HepG2 (cell line): ENCODE data around the gene HERC6. TPM values are rescaled to one million over a fixed set of nuclear protein-coding genes. Genes with fewer than 3 reads are reported as not detected.
"Not testable (repeated sequence)": the region's sequence is repeated elsewhere in the genome, so short reads cannot be mapped to it uniquely, and the experiment has no call there.

Experiments used
- ATAC-seq: fragments of 200-7000 bp; cut with Tn5 transposase; 3 replicates; pipeline ENCODE4 v1.9.1; 2020; ENCODE audit warnings: mild to moderate bottlenecking, moderate library complexity
- BruUV-seq: library from RNA; stranded (reverse); fragments of 400-500 nt; replicated peaks from 2 replicates; lab custom pipeline; 2021; lab: Mats Ljungman, UMichigan
- CTCF ChIA-PET: fragments of 300-600 bp; formaldehyde crosslinking; extraction: SDS; loops from one replicate; lab custom pipeline; 2021; ENCODE audit warnings: low total read pairs, inconsistent platforms, low intra/inter-chr PET ratio; lab: Yijun Ruan, JAX
- POLR2A ChIA-PET: fragments of 350-600 bp; sonication (Branson Sonifier 250); formaldehyde crosslinking; loops from one replicate; lab custom pipeline; 2020; ENCODE audit warnings: antibody characterized with exemption, inconsistent platforms; lab: Yijun Ruan, JAX
- DNase-seq: peaks from one replicate; pipeline ENCODE4 v3.0.0-alpha.2; 2015; ENCODE audit warnings: low spot score
- FAIRE-seq: peaks from 3 replicates; lab custom pipeline; 2011; peaks lifted over from hg19 to GRCh38; lab: Jason Lieb, UNC
- H2AFZ ChIP-seq: one replicate; pipeline ENCODE4 v1.6.1; 2011; ENCODE audit warnings: low read length, inconsistent platforms
- H3K27ac ChIP-seq: fragments of 300-600 bp; 3 replicates; pipeline ENCODE4 v1.8.0; 2011; ENCODE audit warnings: mixed run types, mild to moderate bottlenecking, mixed read lengths, low read length, inconsistent platforms; ENCODE audit not compliant: insufficient read depth; ENCODE audit errors: extremely low read length
- H3K27me3 ChIP-seq, 2 experiments: fragments of 200-600 bp in 1 of 2; 2 replicates in 1 of 2; 3 replicates in 1 of 2; pipeline versions ENCODE4 v1.6.0 to v1.8.0; 2011; ENCODE audit warnings: low read length in 2 of 2, mild to moderate bottlenecking in 2 of 2, moderate library complexity in 2 of 2, inconsistent platforms in 1 of 2; ENCODE audit not compliant: insufficient read depth in 2 of 2, control insufficient read depth in 1 of 2
- H3K36me3 ChIP-seq, 2 experiments: fragments of 200-600 bp in 1 of 2; replicated peaks in 1 of 2; 2 replicates in 1 of 2; 3 replicates in 1 of 2; pipeline versions ENCODE4 v1.5.1 to v1.8.0; 2011; ENCODE audit warnings: low read length in 2 of 2, inconsistent platforms in 1 of 2; ENCODE audit not compliant: insufficient read depth in 2 of 2, control insufficient read depth in 1 of 2
- H3K4me1 ChIP-seq: 2 replicates; pipeline ENCODE4 v1.5.1; 2012; ENCODE audit warnings: low read length, inconsistent platforms; ENCODE audit not compliant: insufficient read depth
- H3K4me2 ChIP-seq: 2 replicates; pipeline ENCODE4 v1.6.0; 2011; ENCODE audit warnings: low read depth, low read length, inconsistent platforms
- H3K4me3 ChIP-seq, 3 experiments: fragments of 200-600 bp in 1 of 3; sonication (generic), shearing (Covaris generic) in 1 of 3; replicated peaks in 1 of 3; 2 replicates each; pipeline ENCODE4 v1.5.1; 2011 to 2016; ENCODE audit warnings: low read length in 3 of 3, inconsistent platforms in 2 of 3, low read depth in 2 of 3, mild to moderate bottlenecking in 2 of 3, control low read depth in 1 of 3, mixed read lengths in 1 of 3; ENCODE audit not compliant: insufficient read depth in 1 of 3
- H3K79me2 ChIP-seq: one replicate; pipeline ENCODE4 v1.6.1; 2011; ENCODE audit warnings: low read length, inconsistent platforms; ENCODE audit not compliant: insufficient read depth
- H3K9ac ChIP-seq: 2 replicates; pipeline ENCODE4 v1.6.0; 2011; ENCODE audit warnings: mild to moderate bottlenecking, low read depth, low read length, inconsistent platforms; ENCODE audit not compliant: insufficient read depth
- H3K9me3 ChIP-seq: 2 replicates; pipeline ENCODE4 v1.5.1; 2012; ENCODE audit warnings: mild to moderate bottlenecking, low read length
- H4K20me1 ChIP-seq: 2 replicates; pipeline ENCODE4 v1.6.0; 2011; ENCODE audit warnings: inconsistent platforms, mild to moderate bottlenecking, low read length, moderate library complexity; ENCODE audit not compliant: insufficient read depth
- THAP9 ChIP-seq: sonication (generic); formaldehyde crosslinking; IDR thresholded peaks from 2 replicates; pipeline ENCODE4; 2020; ENCODE audit warnings: missing genetic modification reagents, mild to moderate bottlenecking, borderline replicate concordance
- TRIM22 ChIP-seq: fragments of 450-650 bp; IDR thresholded peaks from 2 replicates; pipeline ENCODE4 v1.6.1; 2017
- ZBTB20 ChIP-seq: sonication (generic); formaldehyde crosslinking; IDR thresholded peaks from 2 replicates; pipeline ENCODE4 v1.8.1; 2023; ENCODE audit warnings: missing genetic modification reagents, low read depth, mild to moderate bottlenecking, borderline replicate concordance
- ZNF883 ChIP-seq: sonication (generic); formaldehyde crosslinking; IDR thresholded peaks from 2 replicates; pipeline ENCODE4 v1.5.1; 2020; ENCODE audit warnings: mild to moderate bottlenecking, missing genetic modification reagents; ENCODE audit errors: not compliant biosample characterization
- WGBS: methylation state at CpG from one replicate; pipeline ENCODE4 v1.1.6; 2017; ENCODE audit warnings: low lambda C conversion rate; 5-methylcytosine and 5-hydroxymethylcytosine counted together
- in situ Hi-C: cut with HindIII; loops from 2 replicates; pipeline ENCODE4 v1.10.0; 2017; ENCODE audit warnings: low pct_unique_long_range_greater_than_20kb; ENCODE audit not compliant: extremely low pct_ligation_motif_present
- intact Hi-C: fragments of 100-400 bp; cut with micrococcal nuclease; formaldehyde crosslinking; loops from one replicate; pipeline ENCODE4 v1.10.0; 2022; ENCODE audit not compliant: unreplicated experiment
- polyA plus RNA-seq, 8 experiments: library from polyadenylated mRNA; depleted of rRNA in 3 of 8; stranded (reverse) in 7 of 8; unstranded in 1 of 8; fragments of >200 nt; fragmentation: Illumina TruSeq in 4 of 8; extraction: Trizol in 4 of 8; gene quantifications; 2 replicates each; pipeline versions ENCODE4 v1.2.1 to v1.2.3, GENCODE V29; 2011 to 2016; ENCODE audit warnings: low read depth in 4 of 8, missing spikeins in 1 of 8, mixed read lengths in 1 of 8; ENCODE audit not compliant: insufficient read depth in 1 of 8
- total RNA-seq, 5 experiments: library from RNA; depleted of rRNA; stranded (reverse); fragments of >200 nt; fragmentation: Illumina TruSeq; extraction: Trizol; gene quantifications; 2 replicates each; pipeline ENCODE4 v1.2.3, GENCODE V29; 2016; ENCODE audit warnings: low read depth in 1 of 5

The HERC6 gene
- total and polyA plus RNA-seq, 2 of the 13 experiments (the other 11 are each of a cell fraction or from before 2014, with no cell fraction given), result 0.50 to 2.0 TPM

GRCh38 chr4:88341227-88342192 is 37.1 kb upstream of the HERC6 start (continued):
- TF ChIP-seq THAP9 (no peak), TRIM22 (no peak), ZBTB20 (no peak), ZNF883 (no peak)

- POLR2A ChIA-PET, H3K9ac ChIP-seq, H3K27me3 ChIP-seq, FAIRE-seq, DNase-seq, H3K4me2 ChIP-seq, BruUV-seq, H2AFZ ChIP-seq, intact Hi-C loops, in situ Hi-C loops, H3K27ac ChIP-seq, ATAC-seq, H3K4me3 ChIP-seq, H3K4me1 ChIP-seq, CTCF ChIA-PET, H4K20me1 ChIP-seq, H3K79me2 ChIP-seq, H3K36me3 ChIP-seq, H3K9me3 ChIP-seq: not testable (repeated sequence)
- WGBS, result 25% methylated on average over 2 of the region's 3 CpGs
Observed at GRCh38 chr4:88346902-88347301, 31.8 kb upstream of the HERC6 start.

GRCh38 chr4:88348761-88349160 is 29.9 kb upstream of the HERC6 start:
- H3K4me1 ChIP-seq, H3K79me2 ChIP-seq, FAIRE-seq, H3K4me2 ChIP-seq, H4K20me1 ChIP-seq, BruUV-seq, H3K4me3 ChIP-seq, H3K36me3 ChIP-seq, H3K27ac ChIP-seq, H3K9ac ChIP-seq, H3K9me3 ChIP-seq, in situ Hi-C loops, DNase-seq, H2AFZ ChIP-seq, intact Hi-C loops, CTCF ChIA-PET, POLR2A ChIA-PET, ATAC-seq, H3K27me3 ChIP-seq: not testable (repeated sequence)
- WGBS, result 38% methylated on average over 7 of the region's 7 CpGs
